Keratinocyte (primary cell): Measurements from ENCODE around the gene ZNF445.

Experiments
- EZH2 ChIP-seq: IDR thresholded peaks from one replicate; pipeline ENCODE4 v1.6.1; 2012; ENCODE audit warnings: inconsistent platforms, mild to moderate bottlenecking, low read length, moderate library complexity
- TF ChIP-seq, protein P1 (sequence below), 3 experiments: IDR thresholded peaks in 1 of 3; conservative IDR thresholded peaks in 1 of 3; optimal IDR thresholded peaks in 1 of 3; 2 replicates in 2 of 3; 3 replicates in 1 of 3; pipeline versions ENCODE3 to v1.5.1; 2011; ENCODE audit warnings: low read length in 3 of 3, mild to moderate bottlenecking in 3 of 3, moderate library complexity in 2 of 3, control low read depth in 1 of 3, inconsistent platforms in 1 of 3; ENCODE audit not compliant: insufficient read depth in 2 of 3; ENCODE audit errors: extremely low read depth in 1 of 3

DNA sequence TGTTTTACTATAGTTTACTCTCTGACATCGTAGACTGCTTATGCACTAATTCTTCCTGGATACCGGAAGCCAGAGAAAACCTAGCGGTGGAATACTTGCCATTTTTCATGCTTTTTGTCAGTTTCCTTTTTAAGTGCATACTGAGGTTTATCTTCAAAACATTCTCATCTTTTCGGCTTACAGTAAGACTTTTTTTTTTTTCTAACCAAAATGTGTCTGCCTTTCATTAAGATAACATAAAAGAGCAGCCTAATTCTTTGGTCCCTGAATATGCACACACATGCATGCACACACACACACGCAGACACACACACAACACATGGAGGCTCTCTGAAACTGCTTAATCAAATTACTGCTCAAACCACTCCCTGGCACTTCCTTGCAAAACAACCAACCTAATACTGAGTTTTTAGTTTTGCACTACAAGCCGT, 1.3 kb downstream of the ZNF445 start:
- TF ChIP-seq, protein P1, sequence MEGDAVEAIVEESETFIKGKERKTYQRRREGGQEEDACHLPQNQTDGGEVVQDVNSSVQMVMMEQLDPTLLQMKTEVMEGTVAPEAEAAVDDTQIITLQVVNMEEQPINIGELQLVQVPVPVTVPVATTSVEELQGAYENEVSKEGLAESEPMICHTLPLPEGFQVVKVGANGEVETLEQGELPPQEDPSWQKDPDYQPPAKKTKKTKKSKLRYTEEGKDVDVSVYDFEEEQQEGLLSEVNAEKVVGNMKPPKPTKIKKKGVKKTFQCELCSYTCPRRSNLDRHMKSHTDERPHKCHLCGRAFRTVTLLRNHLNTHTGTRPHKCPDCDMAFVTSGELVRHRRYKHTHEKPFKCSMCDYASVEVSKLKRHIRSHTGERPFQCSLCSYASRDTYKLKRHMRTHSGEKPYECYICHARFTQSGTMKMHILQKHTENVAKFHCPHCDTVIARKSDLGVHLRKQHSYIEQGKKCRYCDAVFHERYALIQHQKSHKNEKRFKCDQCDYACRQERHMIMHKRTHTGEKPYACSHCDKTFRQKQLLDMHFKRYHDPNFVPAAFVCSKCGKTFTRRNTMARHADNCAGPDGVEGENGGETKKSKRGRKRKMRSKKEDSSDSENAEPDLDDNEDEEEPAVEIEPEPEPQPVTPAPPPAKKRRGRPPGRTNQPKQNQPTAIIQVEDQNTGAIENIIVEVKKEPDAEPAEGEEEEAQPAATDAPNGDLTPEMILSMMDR (optimal IDR thresholded peaks at IDR 0.05 in 1 of 3, IDR thresholded peaks at IDR 0.05 in 1 of 3, conservative IDR thresholded peaks at IDR 0.05 in 1 of 3; ENCODE audit: extremely low read depth in 1 of 3, insufficient read depth in 2 of 3, low read length in 3 of 3): no peak
- TF ChIP-seq EZH2: no peak
